Naive thymus-derived CD8-positive, alpha-beta T cell (primary cell): Measurements from ENCODE around the gene NDUFB3. TPM values are rescaled to one million over a fixed set of nuclear protein-coding genes. Genes with fewer than 3 reads are reported as not detected.
"Not testable (repeated sequence)": the region's sequence is repeated elsewhere in the genome, so short reads cannot be mapped to it uniquely, and the experiment has no call there.

Experiments
- ATAC-seq, 2 donors: fragments of 150-1000 bp; cut with Tn5 transposase in 1 of 2; sonication (Bioruptor Pico), chemical (Tn5 transposase) in 1 of 2; 1 replicate in 1 of 2; 2 replicates in 1 of 2; pipeline ENCODE4 v1.10.0; 2021; ENCODE audit warnings: mild to moderate bottlenecking in 2 of 2, moderate library complexity in 2 of 2
- POLR2A ChIA-PET: fragments of 350-600 bp; sonication (Branson Sonifier 250); formaldehyde crosslinking; loops from one replicate; lab custom pipeline; 2021; ENCODE audit warnings: antibody characterized with exemption; lab: Charles Lee
- DNase-seq, 10 donors: peaks; one replicate each; pipeline versions ENCODE4 v3.0.0 to v3.0.0-alpha.2; 2020 to 2022
- H3K27ac Mint-ChIP-seq, 10 donors: one replicate each; pipeline ENCODE4 v1.8.0; 2020 to 2022; ENCODE audit warnings: mild to moderate bottlenecking in 10 of 10, mixed read lengths in 10 of 10, moderate library complexity in 4 of 10, inconsistent platforms in 1 of 10
- H3K27me3 Mint-ChIP-seq, 5 donors: one replicate each; pipeline ENCODE4 v1.8.0; 2021 to 2022; ENCODE audit warnings: mixed read lengths in 5 of 5
- H3K36me3 Mint-ChIP-seq, 3 donors: one replicate each; pipeline ENCODE4 v1.8.0; 2020 to 2022; ENCODE audit warnings: mixed read lengths in 3 of 3, mild to moderate bottlenecking in 2 of 3, inconsistent platforms in 1 of 3
- H3K4me1 Mint-ChIP-seq, 4 donors: one replicate each; pipeline ENCODE4 v1.8.0; 2021 to 2022; ENCODE audit warnings: mixed read lengths in 4 of 4
- H3K4me3 Mint-ChIP-seq, 10 donors: one replicate each; pipeline ENCODE4 v1.8.0; 2020 to 2022; ENCODE audit warnings: mild to moderate bottlenecking in 10 of 10, mixed read lengths in 10 of 10, moderate library complexity in 6 of 10, inconsistent platforms in 1 of 10
- H3K9me3 Mint-ChIP-seq, 9 donors: one replicate each; pipeline ENCODE4 v1.8.0; 2020 to 2022; ENCODE audit warnings: mixed read lengths in 9 of 9, mild to moderate bottlenecking in 3 of 9, inconsistent platforms in 1 of 9, moderate library complexity in 1 of 9
- polyA plus RNA-seq, 3 donors: library from polyadenylated mRNA; unstranded; fragments of 300-500 nt; fragmentation: Illumina TruSeq; gene quantifications; one replicate each; pipeline ENCODE4 v1.2.3, GENCODE V29; 2021
- total RNA-seq, 8 experiments: library from RNA in 2 of 8; stranded (reverse) in 2 of 8; gene quantifications; one replicate each; pipeline ENCODE4 v1.2.3 and lab custom pipeline; 2021 to 2026

Gene NDUFB3
- total RNA-seq = 10 to 100 TPM; 40.6 to 47.8 TPM
- polyA plus RNA-seq = 100 to 1,000 TPM; 279 to 299 (median 298) TPM
- total RNA-seq (lab: John Stamatoyannopoulos, UW) = 8.9 to 44.6 (median 18.0) reads per million in 6 experiments

GRCh38 chr2:201071479-201072200 is at the start of gene NDUFB3, which contains the start of gene HYCC2:
TSS of gene NDUFB3 (plus strand) at chr2:201072001. CDS start at chr2:201078883, 6,882 bp downstream.
TSS of gene HYCC2 (minus strand) at chr2:201071671. CDS start at chr2:201024009, 47,662 bp downstream.
- peak; percentile 84 to 97 (median 94) for DNase-seq
- Mint-ChIP-seq H3K27me3 (peaks cover 0 to 2% (median 0%) of the 10 kb centered on the region in 5 donors), H3K9me3 (no peaks in the 10 kb centered on the region), H3K4me3 (peak within 1 kb of the TSS; percentile 93 to 99 (median 96)), H3K36me3 (peaks cover 0 to 10% (median 0%) of the 10 kb centered on the region in 3 donors), H3K27ac (peak within 1 kb of the TSS; percentile 94 to 99 (median 98)), H3K4me1 (peaks cover 25 to 58% (median 50%) of the 10 kb centered on the region in 4 donors)
- POLR2A ChIA-PET = interaction anchor here (0.6 to 6.3 kb wide), 9 partner anchors 17 to 208 kb away, joined by 3 to 75 read pairs (median 5); partner anchors contain the start of genes CFLAR, CLK1, NIF3L1 and ORC2
- ATAC-seq = peak; percentile 93 to 94

GRCh38 chr2:201024518-201024917 is 47.3 kb upstream of the NDUFB3 start:
- no peak overlapping the region for H3K4me3 Mint-ChIP-seq
- peaks cover 0 to 63% (median 23%) of the 10 kb centered on the region in 3 donors for H3K36me3 Mint-ChIP-seq
- H3K4me1 Mint-ChIP-seq = peaks cover 25 to 39% (median 31%) of the 10 kb centered on the region in 4 donors
- POLR2A ChIA-PET = no interaction called here
- no peaks in the 10 kb centered on the region for H3K27me3 Mint-ChIP-seq
- ATAC-seq (no peak), DNase-seq (no peak)
- H3K27ac Mint-ChIP-seq = peak overlapping the region in 2 of 10 donors; percentile 5 to 71
- peaks cover 0 to 8% (median 0%) of the 10 kb centered on the region in 9 donors for H3K9me3 Mint-ChIP-seq

DNA sequence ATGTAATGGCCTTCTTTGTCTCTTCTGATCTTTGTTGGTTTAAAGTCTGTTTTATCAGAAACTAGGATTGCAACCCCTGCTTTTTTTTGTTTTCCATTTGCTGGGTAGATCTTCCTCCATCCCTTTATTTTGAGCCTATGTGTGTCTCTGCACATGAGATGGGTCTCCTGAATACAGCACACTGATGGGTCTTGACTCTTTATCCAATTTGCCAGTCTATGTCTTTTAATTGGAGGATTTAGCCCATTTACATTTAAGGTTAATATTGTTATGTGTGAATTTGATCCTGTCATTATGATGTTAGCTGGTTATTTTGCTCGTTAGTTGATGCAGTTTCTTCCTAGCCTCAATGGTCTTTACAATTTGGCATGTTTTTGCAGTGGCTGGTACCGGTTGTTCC is 37.4 kb upstream of the NDUFB3 start:
- H3K27me3 Mint-ChIP-seq, DNase-seq, H3K4me3 Mint-ChIP-seq, ATAC-seq, H3K27ac Mint-ChIP-seq, POLR2A ChIA-PET: not testable (repeated sequence)
- peaks cover 0 to 11% (median 3%) of the 10 kb centered on the region in 4 donors for H3K4me1 Mint-ChIP-seq
- peaks cover 0 to 14% (median 3%) of the 10 kb centered on the region in 9 donors for H3K9me3 Mint-ChIP-seq
- H3K36me3 Mint-ChIP-seq = peaks cover 5 to 45% (median 39%) of the 10 kb centered on the region in 3 donors

- Mint-ChIP-seq H3K9me3 (peaks cover 0 to 14% (median 3%) of the 10 kb centered on the region in 9 donors), H3K36me3 (peaks cover 5 to 50% (median 41%) of the 10 kb centered on the region in 3 donors), H3K27ac (peak overlapping the region in 1 of 10 donors; percentile 18), H3K4me1 (peaks cover 7 to 18% (median 10%) of the 10 kb centered on the region in 4 donors), H3K4me3 (peak overlapping the region in 1 of 10 donors; percentile 31)
- H3K27me3 Mint-ChIP-seq, DNase-seq, POLR2A ChIA-PET, ATAC-seq: not testable (repeated sequence)
Observed at GRCh38 chr2:201038361-201038760, 33.4 kb upstream of the NDUFB3 start.

DNA sequence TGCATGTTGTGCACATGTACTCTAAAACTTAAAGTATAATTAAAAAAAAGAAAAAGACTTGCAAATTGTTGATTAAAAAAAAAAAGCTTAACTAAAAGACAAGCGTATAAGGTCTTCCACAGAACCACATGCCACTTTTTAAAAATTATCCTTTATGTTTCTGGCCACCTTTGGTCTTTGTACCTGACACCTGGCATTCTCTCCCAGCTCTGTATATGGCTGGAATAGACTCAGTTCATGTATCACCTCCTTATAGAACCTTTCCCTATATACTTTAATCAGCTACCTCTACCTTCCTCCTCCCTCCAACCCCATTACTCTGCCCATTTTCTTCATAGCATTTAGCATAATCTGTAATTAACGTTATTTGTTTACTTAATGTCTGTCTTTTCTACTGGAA is 32.9 kb upstream of the NDUFB3 start:
- peak overlapping the region in 2 of 10 donors; percentile 3 to 11 for H3K27ac Mint-ChIP-seq
- no peaks in the 10 kb centered on the region for H3K27me3 Mint-ChIP-seq
- POLR2A ChIA-PET = no interaction called here
- ATAC-seq (no peak), DNase-seq (no peak)
- H3K4me3 Mint-ChIP-seq = no peak overlapping the region
- H3K36me3 Mint-ChIP-seq = peaks cover 5 to 54% (median 41%) of the 10 kb centered on the region in 3 donors
- H3K4me1 Mint-ChIP-seq = peaks cover 7 to 18% (median 10%) of the 10 kb centered on the region in 4 donors
- H3K9me3 Mint-ChIP-seq = peaks cover 0 to 14% (median 3%) of the 10 kb centered on the region in 9 donors

GRCh38 chr2:201040867-201041628 is 30.8 kb upstream of the NDUFB3 start:
- POLR2A ChIA-PET = interaction anchor here (1.0 kb wide), 1 partner anchor 16 kb away, joined by 4 read pairs; no protein-coding TSS in a partner anchor
- H3K9me3 Mint-ChIP-seq = peaks cover 0 to 5% (median 3%) of the 10 kb centered on the region in 9 donors
- peak overlapping the region in 3 of 10 donors; percentile 38 to 80 (median 62) for H3K27ac Mint-ChIP-seq
- H3K36me3 Mint-ChIP-seq = peaks cover 5 to 57% (median 35%) of the 10 kb centered on the region in 3 donors
- DNase-seq (no peak), ATAC-seq (no peak)
- H3K4me1 Mint-ChIP-seq = peaks cover 4 to 20% (median 12%) of the 10 kb centered on the region in 4 donors
- no peaks in the 10 kb centered on the region for H3K27me3 Mint-ChIP-seq
- H3K4me3 Mint-ChIP-seq = no peak overlapping the region

GRCh38 chr2:201042451-201042850 is 29.4 kb upstream of the NDUFB3 start:
- DNase-seq, ATAC-seq, H3K4me3 Mint-ChIP-seq, H3K27ac Mint-ChIP-seq, H3K27me3 Mint-ChIP-seq: not testable (repeated sequence)
- Mint-ChIP-seq H3K4me1 (peaks cover 8 to 29% (median 21%) of the 10 kb centered on the region in 4 donors), H3K9me3 (peaks cover 0 to 13% (median 8%) of the 10 kb centered on the region in 9 donors), H3K36me3 (peaks cover 11 to 56% (median 35%) of the 10 kb centered on the region in 3 donors)
- POLR2A ChIA-PET = interaction anchor here (0.7 kb wide), 1 partner anchor 23 kb away, joined by 5 read pairs; no protein-coding TSS in a partner anchor

DNA sequence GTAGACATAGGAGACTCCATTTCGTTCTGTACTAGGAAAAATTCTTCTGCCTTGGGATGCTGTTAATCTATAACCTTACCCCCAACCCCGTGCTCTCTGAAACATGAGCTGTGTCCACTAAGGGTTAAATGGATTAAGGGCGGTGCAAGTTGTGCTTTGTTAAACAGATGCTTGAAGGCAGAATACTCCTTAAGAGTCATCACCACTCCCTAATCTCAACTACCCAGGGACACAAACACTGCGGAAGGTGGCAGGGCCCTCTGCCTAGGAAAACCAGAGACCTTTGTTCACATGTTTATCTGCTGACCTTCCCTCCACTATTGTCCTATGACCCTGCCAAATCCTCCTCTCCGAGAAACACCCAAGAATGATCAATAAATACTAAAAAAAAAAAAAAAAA is 28.8 kb upstream of the NDUFB3 start:
- peak overlapping the region in 2 of 10 donors; percentile 37 to 38 for H3K27ac Mint-ChIP-seq
- peaks cover 8 to 27% (median 22%) of the 10 kb centered on the region in 4 donors for H3K4me1 Mint-ChIP-seq
- POLR2A ChIA-PET = interaction anchor here (0.7 kb wide), 1 partner anchor 24 kb away, joined by 5 read pairs; no protein-coding TSS in a partner anchor
- not testable (repeated sequence) for H3K4me3 Mint-ChIP-seq, ATAC-seq, DNase-seq, H3K27me3 Mint-ChIP-seq
- peaks cover 16 to 58% (median 36%) of the 10 kb centered on the region in 3 donors for H3K36me3 Mint-ChIP-seq
- peaks cover 0 to 18% (median 11%) of the 10 kb centered on the region in 9 donors for H3K9me3 Mint-ChIP-seq

- Mint-ChIP-seq H3K4me3 (peak overlapping the region in 1 of 10 donors; percentile 31), H3K27me3 (no peaks in the 10 kb centered on the region), H3K27ac (peak overlapping the region in 1 of 10 donors; percentile 37), H3K36me3 (peaks cover 11 to 56% (median 25%) of the 10 kb centered on the region in 3 donors), H3K9me3 (peaks cover 0 to 16% (median 8%) of the 10 kb centered on the region in 9 donors), H3K4me1 (peaks cover 8 to 27% (median 23%) of the 10 kb centered on the region in 4 donors)
- no peak for DNase-seq
- POLR2A ChIA-PET = no interaction called here
- no peak for ATAC-seq
Observed at GRCh38 chr2:201046881-201047280, 24.9 kb upstream of the NDUFB3 start.

DNA sequence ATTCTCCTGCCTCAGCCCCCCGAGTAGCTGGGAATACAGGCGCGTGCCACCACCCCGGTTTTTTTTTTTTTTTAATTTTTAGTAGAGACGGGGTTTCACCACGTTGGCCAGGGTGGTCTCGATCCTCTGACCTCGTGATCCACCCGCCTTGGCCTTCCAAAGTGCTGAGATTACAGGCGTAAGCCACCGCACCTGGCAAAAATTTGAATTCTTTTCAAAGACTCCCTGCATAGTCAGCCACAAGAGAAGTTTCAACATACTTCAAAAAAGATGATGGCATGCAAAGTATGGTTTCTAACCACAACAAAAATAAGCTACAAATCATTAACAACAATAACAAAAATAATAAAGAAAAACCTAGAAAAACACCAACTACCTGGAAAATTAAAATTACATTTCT is 22.3 kb upstream of the NDUFB3 start:
- Mint-ChIP-seq H3K27me3 (no peaks in the 10 kb centered on the region), H3K27ac (no peak overlapping the region), H3K4me3 (no peak overlapping the region), H3K36me3 (peaks cover 11 to 59% (median 20%) of the 10 kb centered on the region in 3 donors), H3K4me1 (peaks cover 16 to 38% (median 32%) of the 10 kb centered on the region in 4 donors), H3K9me3 (peaks cover 0 to 16% (median 8%) of the 10 kb centered on the region in 9 donors)
- no peak for ATAC-seq
- DNase-seq = no peak
- POLR2A ChIA-PET = no interaction called here

DNA sequence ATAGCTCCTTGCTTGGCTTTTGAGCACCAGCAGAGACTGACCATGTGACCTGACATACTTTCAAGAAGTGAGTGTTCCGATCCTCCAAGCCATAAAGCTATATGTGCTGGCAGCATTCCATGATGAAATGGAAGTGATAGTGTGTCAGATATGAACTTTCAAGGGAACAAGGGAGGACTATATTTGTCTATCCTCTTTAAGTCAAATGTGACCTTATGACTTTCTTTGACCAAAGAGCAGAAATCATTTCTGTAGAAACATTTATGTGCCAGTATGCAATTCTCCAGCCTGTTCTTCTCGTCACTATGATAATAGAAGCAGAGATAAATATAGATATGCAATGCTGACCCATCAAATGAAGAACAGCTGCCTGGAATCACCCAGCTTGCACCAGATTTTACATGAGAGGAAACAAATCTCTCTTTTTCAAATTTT is 14.7 kb upstream of the NDUFB3 start:
- peaks cover 0 to 59% (median 2%) of the 10 kb centered on the region in 3 donors for H3K36me3 Mint-ChIP-seq

More for the DNA sequence above, 14.7 kb upstream of the NDUFB3 start:
- ATAC-seq (no peak), DNase-seq (no peak)
- Mint-ChIP-seq H3K4me3 (no peak overlapping the region), H3K4me1 (peaks cover 22 to 49% (median 44%) of the 10 kb centered on the region in 4 donors), H3K9me3 (no peaks in the 10 kb centered on the region), H3K27me3 (no peaks in the 10 kb centered on the region), H3K27ac (peak overlapping the region in 4 of 10 donors; percentile 9 to 86 (median 30))
- POLR2A ChIA-PET = interaction anchor here (0.6 to 0.9 kb wide), 2 partner anchors 16 to 24 kb away, joined by 3 to 4 read pairs; no protein-coding TSS in a partner anchor
